HL-60 (cell line): ENCODE data around the gene PCCA.

Experiments
- DNase-seq, 2 experiments: peaks; one replicate each; pipeline ENCODE4 v3.0.0-alpha.2; 2010 to 2020; ENCODE audit warnings: low read depth in 1 of 2, low spot score in 1 of 2
- H3K27ac ChIP-seq: fragments of 250-450 bp; sonication (Bioruptor Pico); replicated peaks from 2 replicates; pipeline ENCODE4 v1.5.1; 2020; ENCODE audit warnings: mild to moderate bottlenecking, moderate library complexity
- H3K27me3 ChIP-seq: fragments of 250-450 bp; sonication (Bioruptor Pico); 2 replicates; pipeline ENCODE4 v1.5.1; 2021; ENCODE audit warnings: mild to moderate bottlenecking, moderate library complexity; ENCODE audit not compliant: insufficient read depth, poor library complexity, severe bottlenecking
- H3K4me3 ChIP-seq: replicated peaks from 2 replicates; pipeline ENCODE4 v1.5.1; 2011; ENCODE audit warnings: mild to moderate bottlenecking, control low read depth, low read length; ENCODE audit not compliant: insufficient read depth
- CTCF ChIP-seq: IDR thresholded peaks from one replicate; pipeline ENCODE4 v1.5.1; 2011; ENCODE audit warnings: low read length, control low read depth, inconsistent platforms; ENCODE audit not compliant: insufficient read depth
- GABPA ChIP-seq: IDR thresholded peaks from 2 replicates; pipeline ENCODE4 v1.6.1; 2012; ENCODE audit warnings: low read depth
- POLR2AphosphoS5 ChIP-seq: IDR thresholded peaks from 2 replicates; pipeline ENCODE4 v1.6.1; 2012; ENCODE audit warnings: low read depth
- REST ChIP-seq: IDR thresholded peaks from 2 replicates; pipeline ENCODE4 v1.6.1; 2012; ENCODE audit warnings: low read depth; ENCODE audit not compliant: insufficient replicate concordance
- SPI1 ChIP-seq: IDR thresholded peaks from 2 replicates; pipeline ENCODE4 v1.6.1; 2012; ENCODE audit warnings: low read depth, mild to moderate bottlenecking, borderline replicate concordance

The PCCA gene

GRCh38 chr13:100347968-100348367, 259.1 kb downstream of the PCCA start:
- TF ChIP-seq SPI1, result no peak
- no peak for TF ChIP-seq CTCF
- no peak for TF ChIP-seq GABPA
- TF ChIP-seq REST, result no peak
- TF ChIP-seq POLR2AphosphoS5, result no peak
- H3K4me3 ChIP-seq, result no peak overlapping the region
- no peak overlapping the region for H3K27ac ChIP-seq
- H3K27me3 ChIP-seq, result no peaks in the 10 kb centered on the region
- no peak for DNase-seq

DNA sequence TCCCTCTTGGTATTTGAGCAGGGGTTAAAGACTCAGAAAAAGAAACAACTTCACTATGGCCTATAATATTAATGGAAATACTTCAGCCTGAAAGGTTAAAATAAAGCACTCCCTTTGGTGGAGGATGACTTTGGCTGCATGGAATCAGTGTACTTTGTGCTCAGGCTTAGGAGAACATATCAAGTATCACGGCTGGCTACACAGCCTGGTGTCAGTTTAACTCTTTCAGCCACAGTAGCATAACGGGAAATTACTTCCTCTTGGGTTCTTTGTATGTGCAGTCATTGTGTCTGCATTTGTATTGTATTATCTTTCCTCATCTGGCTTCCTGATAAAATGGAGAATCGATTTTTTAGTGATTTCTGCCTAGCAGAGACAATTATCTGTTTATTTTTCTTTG, 260.7 kb downstream of the PCCA start:
- no peak for DNase-seq
- H3K4me3 ChIP-seq, result no peak overlapping the region
- TF ChIP-seq GABPA (no peak), SPI1 (no peak), CTCF (no peak), POLR2AphosphoS5 (no peak), REST (no peak)
- H3K27me3 ChIP-seq, result no peaks in the 10 kb centered on the region
- no peak overlapping the region for H3K27ac ChIP-seq

GRCh38 chr13:100350601-100351000, 261.7 kb downstream of the PCCA start:
- Histone ChIP-seq H3K4me3 (no peak overlapping the region), H3K27me3 (no peaks in the 10 kb centered on the region), H3K27ac (no peak overlapping the region)
- DNase-seq, result no peak
- TF ChIP-seq GABPA (no peak), SPI1 (no peak), POLR2AphosphoS5 (no peak), REST (no peak), CTCF (no peak)
